ENCODE measurements around the gene SRP19.

DNA sequence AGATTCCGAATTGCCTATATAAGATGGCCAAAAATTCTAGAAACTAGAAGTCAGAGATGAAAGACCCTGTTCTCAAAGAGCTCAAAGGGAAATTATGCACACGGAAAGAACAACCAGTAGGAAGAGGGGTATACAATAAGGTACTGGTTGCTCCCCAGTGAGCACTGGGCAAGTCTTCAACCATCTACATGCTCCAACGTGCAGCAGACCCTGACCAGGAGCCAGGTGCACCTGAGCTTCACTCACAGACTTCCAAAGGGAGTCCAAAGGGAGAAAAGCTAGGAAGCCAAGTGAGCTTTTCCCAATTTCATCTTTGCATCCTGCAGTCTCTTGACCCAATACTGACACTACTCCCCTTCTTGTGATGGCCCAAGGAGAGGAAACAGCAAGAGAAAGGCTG is 57.0 kb downstream of the SRP19 start:
- TF ChIP-seq, protein P1, sequence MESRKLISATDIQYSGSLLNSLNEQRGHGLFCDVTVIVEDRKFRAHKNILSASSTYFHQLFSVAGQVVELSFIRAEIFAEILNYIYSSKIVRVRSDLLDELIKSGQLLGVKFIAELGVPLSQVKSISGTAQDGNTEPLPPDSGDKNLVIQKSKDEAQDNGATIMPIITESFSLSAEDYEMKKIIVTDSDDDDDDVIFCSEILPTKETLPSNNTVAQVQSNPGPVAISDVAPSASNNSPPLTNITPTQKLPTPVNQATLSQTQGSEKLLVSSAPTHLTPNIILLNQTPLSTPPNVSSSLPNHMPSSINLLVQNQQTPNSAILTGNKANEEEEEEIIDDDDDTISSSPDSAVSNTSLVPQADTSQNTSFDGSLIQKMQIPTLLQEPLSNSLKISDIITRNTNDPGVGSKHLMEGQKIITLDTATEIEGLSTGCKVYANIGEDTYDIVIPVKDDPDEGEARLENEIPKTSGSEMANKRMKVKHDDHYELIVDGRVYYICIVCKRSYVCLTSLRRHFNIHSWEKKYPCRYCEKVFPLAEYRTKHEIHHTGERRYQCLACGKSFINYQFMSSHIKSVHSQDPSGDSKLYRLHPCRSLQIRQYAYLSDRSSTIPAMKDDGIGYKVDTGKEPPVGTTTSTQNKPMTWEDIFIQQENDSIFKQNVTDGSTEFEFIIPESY (CRISPR knock-in tag; IDR thresholded peaks at IDR 0.05) = no peak
- TF ChIP-seq, protein P2, sequence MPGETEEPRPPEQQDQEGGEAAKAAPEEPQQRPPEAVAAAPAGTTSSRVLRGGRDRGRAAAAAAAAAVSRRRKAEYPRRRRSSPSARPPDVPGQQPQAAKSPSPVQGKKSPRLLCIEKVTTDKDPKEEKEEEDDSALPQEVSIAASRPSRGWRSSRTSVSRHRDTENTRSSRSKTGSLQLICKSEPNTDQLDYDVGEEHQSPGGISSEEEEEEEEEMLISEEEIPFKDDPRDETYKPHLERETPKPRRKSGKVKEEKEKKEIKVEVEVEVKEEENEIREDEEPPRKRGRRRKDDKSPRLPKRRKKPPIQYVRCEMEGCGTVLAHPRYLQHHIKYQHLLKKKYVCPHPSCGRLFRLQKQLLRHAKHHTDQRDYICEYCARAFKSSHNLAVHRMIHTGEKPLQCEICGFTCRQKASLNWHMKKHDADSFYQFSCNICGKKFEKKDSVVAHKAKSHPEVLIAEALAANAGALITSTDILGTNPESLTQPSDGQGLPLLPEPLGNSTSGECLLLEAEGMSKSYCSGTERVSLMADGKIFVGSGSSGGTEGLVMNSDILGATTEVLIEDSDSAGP (CRISPR knock-in tag; IDR thresholded peaks at IDR 0.05) = no peak
- TF ChIP-seq, protein P3, sequence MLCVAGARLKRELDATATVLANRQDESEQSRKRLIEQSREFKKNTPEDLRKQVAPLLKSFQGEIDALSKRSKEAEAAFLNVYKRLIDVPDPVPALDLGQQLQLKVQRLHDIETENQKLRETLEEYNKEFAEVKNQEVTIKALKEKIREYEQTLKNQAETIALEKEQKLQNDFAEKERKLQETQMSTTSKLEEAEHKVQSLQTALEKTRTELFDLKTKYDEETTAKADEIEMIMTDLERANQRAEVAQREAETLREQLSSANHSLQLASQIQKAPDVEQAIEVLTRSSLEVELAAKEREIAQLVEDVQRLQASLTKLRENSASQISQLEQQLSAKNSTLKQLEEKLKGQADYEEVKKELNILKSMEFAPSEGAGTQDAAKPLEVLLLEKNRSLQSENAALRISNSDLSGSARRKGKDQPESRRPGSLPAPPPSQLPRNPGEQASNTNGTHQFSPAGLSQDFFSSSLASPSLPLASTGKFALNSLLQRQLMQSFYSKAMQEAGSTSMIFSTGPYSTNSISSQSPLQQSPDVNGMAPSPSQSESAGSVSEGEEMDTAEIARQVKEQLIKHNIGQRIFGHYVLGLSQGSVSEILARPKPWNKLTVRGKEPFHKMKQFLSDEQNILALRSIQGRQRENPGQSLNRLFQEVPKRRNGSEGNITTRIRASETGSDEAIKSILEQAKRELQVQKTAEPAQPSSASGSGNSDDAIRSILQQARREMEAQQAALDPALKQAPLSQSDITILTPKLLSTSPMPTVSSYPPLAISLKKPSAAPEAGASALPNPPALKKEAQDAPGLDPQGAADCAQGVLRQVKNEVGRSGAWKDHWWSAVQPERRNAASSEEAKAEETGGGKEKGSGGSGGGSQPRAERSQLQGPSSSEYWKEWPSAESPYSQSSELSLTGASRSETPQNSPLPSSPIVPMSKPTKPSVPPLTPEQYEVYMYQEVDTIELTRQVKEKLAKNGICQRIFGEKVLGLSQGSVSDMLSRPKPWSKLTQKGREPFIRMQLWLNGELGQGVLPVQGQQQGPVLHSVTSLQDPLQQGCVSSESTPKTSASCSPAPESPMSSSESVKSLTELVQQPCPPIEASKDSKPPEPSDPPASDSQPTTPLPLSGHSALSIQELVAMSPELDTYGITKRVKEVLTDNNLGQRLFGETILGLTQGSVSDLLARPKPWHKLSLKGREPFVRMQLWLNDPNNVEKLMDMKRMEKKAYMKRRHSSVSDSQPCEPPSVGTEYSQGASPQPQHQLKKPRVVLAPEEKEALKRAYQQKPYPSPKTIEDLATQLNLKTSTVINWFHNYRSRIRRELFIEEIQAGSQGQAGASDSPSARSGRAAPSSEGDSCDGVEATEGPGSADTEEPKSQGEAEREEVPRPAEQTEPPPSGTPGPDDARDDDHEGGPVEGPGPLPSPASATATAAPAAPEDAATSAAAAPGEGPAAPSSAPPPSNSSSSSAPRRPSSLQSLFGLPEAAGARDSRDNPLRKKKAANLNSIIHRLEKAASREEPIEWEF (CRISPR knock-in tag; IDR thresholded peaks at IDR 0.05) = no peak
- TF ChIP-seq, protein P4, sequence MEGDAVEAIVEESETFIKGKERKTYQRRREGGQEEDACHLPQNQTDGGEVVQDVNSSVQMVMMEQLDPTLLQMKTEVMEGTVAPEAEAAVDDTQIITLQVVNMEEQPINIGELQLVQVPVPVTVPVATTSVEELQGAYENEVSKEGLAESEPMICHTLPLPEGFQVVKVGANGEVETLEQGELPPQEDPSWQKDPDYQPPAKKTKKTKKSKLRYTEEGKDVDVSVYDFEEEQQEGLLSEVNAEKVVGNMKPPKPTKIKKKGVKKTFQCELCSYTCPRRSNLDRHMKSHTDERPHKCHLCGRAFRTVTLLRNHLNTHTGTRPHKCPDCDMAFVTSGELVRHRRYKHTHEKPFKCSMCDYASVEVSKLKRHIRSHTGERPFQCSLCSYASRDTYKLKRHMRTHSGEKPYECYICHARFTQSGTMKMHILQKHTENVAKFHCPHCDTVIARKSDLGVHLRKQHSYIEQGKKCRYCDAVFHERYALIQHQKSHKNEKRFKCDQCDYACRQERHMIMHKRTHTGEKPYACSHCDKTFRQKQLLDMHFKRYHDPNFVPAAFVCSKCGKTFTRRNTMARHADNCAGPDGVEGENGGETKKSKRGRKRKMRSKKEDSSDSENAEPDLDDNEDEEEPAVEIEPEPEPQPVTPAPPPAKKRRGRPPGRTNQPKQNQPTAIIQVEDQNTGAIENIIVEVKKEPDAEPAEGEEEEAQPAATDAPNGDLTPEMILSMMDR (IDR thresholded peaks at IDR 0.05 in 2 of 3, conservative IDR thresholded peaks at IDR 0.05 in 1 of 3; ENCODE audit: insufficient read depth in 2 of 3, low read depth in 1 of 3, low read length in 3 of 3) = no peak
- TF ChIP-seq ZNF347 (CRISPR knock-in tag; IDR thresholded peaks at IDR 0.05; ENCODE audit: low read depth) (no peak), ZNF766 (CRISPR knock-in tag; conservative IDR thresholded peaks at IDR 0.05) (no peak), FOS (IDR thresholded peaks at IDR 0.05; ENCODE audit: extremely low read depth, insufficient read length) (no peak), MTA3 (IDR thresholded peaks at IDR 0.05; ENCODE audit: borderline replicate concordance) (no peak)
- TF ChIP-seq, protein P5, sequence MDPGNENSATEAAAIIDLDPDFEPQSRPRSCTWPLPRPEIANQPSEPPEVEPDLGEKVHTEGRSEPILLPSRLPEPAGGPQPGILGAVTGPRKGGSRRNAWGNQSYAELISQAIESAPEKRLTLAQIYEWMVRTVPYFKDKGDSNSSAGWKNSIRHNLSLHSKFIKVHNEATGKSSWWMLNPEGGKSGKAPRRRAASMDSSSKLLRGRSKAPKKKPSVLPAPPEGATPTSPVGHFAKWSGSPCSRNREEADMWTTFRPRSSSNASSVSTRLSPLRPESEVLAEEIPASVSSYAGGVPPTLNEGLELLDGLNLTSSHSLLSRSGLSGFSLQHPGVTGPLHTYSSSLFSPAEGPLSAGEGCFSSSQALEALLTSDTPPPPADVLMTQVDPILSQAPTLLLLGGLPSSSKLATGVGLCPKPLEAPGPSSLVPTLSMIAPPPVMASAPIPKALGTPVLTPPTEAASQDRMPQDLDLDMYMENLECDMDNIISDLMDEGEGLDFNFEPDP (CRISPR knock-in tag; IDR thresholded peaks at IDR 0.05) = no peak
